Activated CD4-positive, alpha-beta T cell treated with anti-CD3 and anti-CD28 coated beads, Interleukin-2, amount 50 U/mL, for 4 hours (primary cell): ENCODE results near the gene SETBP1.
"Not testable (repeated sequence)": the region's sequence is repeated elsewhere in the genome, so short reads cannot be mapped to it uniquely, and the experiment has no call there.

Experiments
- DNase-seq, 2 experiments: peaks; one replicate each; pipeline ENCODE4 v3.0.0-alpha.2; 2020

Gene SETBP1

GRCh38 chr18:44708451-44709083 is 27.9 kb downstream of the SETBP1 start:
- DNase-seq, result no peak

DNA sequence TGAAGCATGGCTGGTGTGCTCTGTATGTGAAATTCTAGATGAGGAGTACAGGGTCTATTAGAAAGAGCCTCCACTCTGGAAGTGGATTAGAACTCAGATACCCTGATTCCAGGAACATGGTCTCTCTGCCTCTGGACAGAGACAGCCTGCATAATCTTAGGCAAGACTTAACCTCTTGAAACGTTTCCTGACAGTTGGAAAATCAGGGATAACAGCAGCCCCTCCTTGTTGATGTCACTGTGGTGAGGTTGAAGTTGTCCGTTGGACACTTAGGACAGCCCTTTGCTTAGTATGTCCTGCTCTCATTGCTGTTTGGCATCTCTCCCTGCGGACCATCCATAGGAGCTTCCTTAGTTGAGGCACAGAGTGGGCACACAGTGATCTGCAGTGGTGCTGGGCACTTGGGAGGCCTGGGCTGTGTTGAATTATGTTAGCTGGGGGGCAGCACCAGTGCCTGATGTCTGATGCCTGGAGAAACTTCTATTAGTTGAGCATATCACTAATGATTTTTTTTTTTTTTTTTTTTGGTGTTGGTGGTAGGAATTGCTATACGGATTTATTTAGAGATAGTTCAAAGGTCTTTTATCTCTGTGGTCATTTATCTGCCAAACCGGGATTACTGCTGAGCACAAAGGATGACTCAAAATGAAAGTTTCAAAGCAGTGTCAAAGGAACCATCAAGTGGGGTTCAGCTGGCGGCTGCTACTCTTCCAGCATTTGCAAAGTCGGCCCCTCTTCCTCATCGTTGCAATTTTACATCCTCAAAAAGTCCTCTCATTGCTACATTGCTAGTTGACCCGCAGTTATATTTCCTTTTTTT is 28.8 kb downstream of the SETBP1 start:
- no peak for DNase-seq

DNA sequence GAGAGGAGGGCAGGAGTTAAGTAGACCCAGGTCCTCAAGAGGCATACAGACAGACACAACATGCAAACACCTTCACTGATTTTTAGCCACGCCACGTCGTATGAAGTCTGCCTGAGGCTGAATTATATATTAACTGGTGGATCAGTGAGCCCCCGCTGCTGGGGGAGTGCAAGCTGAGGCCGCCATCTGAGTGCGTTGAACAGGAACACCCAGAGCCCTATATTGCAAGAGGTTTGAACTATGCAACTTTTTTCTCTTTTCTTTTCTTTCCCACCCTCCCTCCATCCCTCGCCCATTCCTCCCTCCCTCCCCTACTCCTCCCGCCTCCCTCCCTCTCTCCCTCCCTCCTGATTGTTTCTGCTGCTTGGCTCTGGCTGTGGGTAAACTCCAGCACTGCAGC is 30.2 kb downstream of the SETBP1 start:
- no peak for DNase-seq

- DNase-seq, result no peak
Observed at GRCh38 chr18:44712025-44712424, 31.3 kb downstream of the SETBP1 start.

- DNase-seq, result no peak
Observed at GRCh38 chr18:44713435-44713834, 32.7 kb downstream of the SETBP1 start.

DNA sequence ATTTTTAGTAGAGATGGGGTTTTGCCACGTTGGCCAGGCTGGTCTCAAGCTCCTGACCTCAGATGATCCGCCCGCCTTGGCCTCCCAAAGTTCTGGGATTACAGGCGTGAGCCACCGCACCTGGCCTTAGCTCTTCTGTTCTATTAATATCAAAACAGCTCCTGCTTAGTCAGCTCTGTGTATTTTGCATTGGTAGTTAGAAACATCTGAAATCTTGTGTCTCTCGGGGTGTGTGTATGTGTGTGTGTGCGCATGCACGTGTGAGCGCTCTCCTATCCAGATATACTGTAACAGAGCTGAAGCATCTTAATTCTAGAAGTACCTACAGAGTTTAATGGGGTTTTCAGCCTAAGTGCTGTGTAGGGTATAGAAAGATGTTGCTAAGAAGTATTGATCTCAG is 33.7 kb downstream of the SETBP1 start:
- no peak for DNase-seq

DNA sequence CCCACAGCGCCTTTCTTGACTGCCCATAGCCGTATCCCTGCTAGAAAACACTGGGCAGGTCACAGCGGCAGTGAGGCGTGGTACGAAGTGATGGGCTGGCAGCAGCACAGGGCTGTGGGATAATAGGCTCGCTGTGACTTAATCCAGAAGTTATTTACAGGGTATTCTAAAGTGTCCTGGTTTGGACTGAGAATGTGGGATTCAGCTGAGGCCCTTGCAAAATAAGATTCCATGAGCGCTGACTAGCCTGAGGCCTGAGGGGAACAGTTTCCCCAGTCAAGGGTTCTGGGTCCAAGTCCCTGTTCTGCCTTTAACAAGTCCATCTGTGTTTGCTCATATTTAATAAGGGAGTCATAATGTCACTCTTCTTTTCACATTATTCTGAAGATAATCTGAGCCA is 34.6 kb downstream of the SETBP1 start:
- DNase-seq, result no peak

- no peak for DNase-seq
Observed at GRCh38 chr18:44715842-44716241, 35.2 kb downstream of the SETBP1 start.

DNA sequence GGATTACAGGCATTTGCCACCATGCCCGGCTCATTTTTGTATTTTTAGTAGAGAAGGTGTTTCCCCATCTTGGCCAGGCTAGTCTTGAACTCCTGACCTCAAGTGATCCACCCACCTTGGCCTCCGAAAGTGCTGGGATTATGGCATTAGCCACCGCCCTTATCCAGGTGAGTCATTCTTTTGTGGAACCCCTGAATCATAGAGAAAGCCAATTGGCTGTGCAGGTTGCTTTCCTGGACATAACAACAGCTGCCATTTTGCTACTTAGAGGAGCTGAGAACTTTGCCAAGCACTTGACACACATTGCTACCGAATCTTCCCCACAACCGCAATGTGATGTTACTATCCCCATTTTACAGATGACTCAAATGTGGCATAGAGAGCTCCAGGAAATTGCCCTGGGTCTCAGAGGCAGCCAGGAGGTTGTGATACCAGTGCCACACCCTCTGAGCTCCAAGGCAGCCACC is 36.0 kb downstream of the SETBP1 start:
- no peak for DNase-seq

GRCh38 chr18:44719519-44720060 is 38.9 kb downstream of the SETBP1 start:
- DNase-seq, result no peak

GRCh38 chr18:44721748-44722147 is 41.1 kb downstream of the SETBP1 start:
- not testable (repeated sequence) for DNase-seq

DNA sequence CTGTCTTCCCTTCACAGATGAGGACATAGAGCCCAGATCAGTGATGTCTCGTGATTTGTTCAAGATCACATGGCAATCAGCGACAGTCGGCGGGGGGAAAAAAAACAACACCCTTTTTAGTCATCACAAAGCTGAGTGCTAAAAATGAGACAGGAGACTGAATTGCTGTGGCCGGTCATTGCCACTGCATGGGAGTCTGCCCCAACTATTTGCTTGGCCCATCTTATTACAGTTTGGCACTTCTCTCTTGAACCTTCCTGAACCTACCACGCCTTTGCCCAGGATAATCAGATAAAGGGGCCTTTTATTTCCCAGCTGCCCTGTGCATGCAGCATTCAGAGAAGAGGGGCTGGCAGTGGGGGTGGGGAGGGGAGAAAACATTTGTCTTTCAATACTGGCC is 42.7 kb downstream of the SETBP1 start:
- DNase-seq, result no peak

DNA sequence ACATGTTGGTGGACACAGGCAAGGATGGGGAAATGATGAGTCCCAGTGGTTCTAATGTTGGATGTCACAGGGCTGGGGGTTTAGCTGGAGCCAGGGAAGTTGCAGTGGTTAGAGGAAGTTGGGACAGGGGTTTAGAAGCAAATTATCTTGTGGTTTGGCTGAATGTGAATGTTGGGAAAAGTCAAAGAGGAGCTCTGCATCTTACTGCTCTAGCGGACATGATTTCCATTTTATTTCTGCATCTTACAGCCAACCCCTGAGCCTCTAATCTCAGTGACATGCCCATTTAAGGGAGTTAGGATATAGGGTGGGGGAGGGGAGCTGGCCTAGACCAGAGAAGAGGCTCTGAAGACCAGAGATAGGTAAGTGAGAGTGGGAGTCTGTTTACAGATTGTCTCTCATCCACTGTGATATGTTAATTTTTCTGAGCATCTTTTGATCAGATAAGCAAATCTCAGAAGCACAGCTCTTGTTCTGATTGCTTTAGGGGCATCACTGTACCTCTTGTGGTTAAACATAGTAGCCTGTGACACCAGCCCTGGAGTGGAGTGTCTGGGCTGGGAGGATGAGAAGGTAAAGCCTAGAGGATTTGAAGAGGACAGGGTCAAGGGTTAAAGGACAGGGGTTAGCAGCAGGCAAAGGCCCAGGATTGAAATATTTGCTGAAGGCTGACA is 43.6 kb downstream of the SETBP1 start:
- no peak for DNase-seq

- peak; percentile 48 to 54 for DNase-seq
Observed at GRCh38 chr18:44725300-44726058, 44.8 kb downstream of the SETBP1 start.

DNA sequence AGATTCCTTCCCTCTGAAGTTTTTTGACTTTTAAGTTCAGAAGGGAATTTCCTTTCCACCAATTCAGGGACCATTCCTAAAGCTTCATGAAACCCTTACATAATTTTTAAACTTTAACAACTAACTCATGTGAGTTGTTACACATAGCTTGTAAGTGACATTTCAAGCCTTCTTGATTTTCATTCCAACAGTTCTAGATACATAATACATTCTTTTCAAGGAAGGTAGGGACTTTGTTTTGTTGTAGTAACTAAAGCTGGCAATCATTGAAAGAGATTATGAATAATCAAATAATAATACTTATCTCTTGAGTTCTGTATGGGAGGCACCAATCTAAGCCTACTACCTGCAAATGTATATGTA is 45.4 kb downstream of the SETBP1 start:
- DNase-seq, result no peak

DNA sequence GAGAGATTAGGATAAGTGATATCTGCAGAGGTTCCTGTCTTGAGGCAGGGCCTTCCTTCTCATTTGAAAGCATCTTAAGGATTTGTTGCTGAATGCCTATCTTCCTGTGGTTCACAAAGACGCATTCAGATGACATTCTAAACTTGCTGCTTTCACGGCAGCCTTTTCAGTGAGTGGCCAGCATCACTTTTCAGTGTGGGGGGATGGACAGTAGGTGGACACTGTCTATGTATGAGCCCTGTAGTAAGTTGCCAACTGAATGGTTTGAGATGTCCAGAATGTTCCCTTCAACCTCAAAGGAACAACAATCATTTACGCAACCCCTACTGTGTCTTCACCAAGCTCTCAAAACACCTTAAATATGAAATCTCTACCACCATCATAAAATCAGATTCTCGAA is 46.6 kb downstream of the SETBP1 start:
- no peak for DNase-seq

GRCh38 chr18:44729631-44730101 is 49.0 kb downstream of the SETBP1 start:
- no peak for DNase-seq

DNA sequence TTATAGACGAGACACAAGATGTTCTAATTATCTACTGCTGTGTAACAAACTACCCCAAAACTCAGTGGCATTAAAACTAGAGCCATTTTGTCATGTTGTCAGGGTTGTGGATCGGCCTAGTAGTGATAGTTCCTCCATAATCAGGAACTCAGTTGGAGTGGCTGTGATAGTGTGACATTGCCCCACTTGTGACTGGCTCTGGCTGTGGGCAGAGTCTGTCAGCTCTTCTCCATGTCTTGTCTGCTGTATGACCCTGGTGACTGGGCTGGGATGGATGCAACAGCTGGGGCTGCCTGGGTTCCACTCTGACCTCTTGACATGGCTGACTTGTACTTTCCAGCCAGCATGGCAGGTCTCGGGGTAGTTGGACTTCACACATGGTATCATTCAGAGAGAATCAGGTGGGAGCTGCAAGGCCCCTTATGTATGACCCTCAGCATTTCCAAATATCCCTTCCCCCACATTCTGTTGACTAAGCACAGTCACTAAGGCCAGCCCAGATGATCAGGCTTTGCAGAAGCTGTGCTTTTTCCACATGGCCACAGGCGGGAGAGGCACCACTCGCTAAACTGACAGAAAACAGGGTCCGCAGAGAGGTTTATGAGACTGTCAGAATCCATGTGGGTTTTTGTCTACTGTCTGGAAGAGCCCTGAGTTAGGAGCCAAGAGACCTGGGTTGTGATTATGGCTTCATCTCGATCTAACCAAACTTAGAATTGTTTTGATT is 50.3 kb downstream of the SETBP1 start:
- no peak for DNase-seq

DNA sequence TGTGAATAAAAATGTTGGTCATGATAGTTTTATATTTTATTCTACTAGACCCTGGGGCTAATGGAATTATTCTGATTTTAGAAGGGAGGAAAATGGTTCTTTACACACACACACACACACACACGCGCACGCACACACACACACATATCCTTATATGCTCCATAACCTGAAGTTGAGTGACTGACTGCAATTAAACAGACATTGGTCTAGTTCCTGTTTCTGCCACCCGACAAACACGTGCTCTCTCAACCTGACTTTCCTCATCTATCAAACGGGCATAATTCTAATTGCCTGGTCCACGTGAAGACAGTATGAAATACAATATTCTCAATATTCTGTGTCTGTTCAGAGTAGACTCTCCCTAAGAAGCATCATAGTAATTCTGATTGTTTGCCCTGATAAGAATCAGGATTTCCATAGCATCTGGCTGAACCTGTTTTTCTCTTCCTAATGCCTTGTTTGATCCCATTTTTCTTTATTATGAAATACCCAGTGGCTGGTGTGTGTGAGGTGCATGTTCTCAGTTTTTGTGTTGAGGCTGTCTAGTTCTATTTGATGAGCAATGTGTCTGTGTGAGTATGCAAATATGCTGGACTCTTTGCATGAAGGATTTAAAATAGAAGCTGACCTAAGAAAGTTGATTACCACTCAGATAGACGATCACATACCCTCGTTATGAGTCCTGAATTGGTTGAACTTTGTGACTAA is 51.0 kb downstream of the SETBP1 start:
- DNase-seq, result no peak

DNA sequence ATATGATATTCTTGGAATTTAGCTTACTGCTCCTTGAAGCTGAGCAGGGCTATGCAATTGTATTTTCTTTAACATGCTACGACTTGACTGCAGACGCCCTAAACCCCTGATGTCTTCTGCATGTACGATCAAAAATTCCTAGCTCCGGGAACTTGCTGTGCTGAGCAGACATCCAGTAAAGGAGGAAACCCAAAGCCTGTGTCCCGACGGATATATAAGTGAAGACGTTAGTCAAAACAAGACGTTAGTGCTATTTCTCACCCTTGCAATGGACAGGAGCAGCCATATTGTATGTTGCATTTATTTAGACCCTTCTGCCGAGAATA is 51.5 kb downstream of the SETBP1 start:
- no peak for DNase-seq

DNA sequence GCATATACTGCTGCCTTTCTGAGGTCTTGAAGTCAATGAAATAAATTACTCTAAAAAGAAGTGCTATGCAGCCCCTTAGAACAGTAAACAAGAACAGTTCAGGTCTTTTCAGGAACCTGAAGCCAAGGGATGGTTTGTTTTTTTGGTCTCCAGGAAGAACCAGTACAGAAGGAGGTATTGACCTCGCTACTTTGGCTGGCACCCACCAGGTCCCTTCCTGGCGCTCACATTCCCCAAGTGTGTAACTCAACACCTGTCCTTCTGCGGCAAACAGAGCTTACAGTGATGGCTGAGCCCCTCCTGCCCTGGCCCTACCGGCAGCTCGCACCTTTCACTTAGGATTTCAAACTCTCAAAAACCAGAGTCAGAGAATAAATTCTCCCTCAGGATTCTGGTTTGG is 51.9 kb downstream of the SETBP1 start:
- DNase-seq, result no peak
